SIG-M5 treated with dmso at 0.1 percent for 504 hours (cell line): Measurements from ENCODE around the gene CMTR1.

Source experiments
- DNase-seq: peaks from one replicate; lab custom pipeline; 2025; ENCODE audit not compliant: unreplicated experiment; lab: John Stamatoyannopoulos, UW

The CMTR1 gene

DNA sequence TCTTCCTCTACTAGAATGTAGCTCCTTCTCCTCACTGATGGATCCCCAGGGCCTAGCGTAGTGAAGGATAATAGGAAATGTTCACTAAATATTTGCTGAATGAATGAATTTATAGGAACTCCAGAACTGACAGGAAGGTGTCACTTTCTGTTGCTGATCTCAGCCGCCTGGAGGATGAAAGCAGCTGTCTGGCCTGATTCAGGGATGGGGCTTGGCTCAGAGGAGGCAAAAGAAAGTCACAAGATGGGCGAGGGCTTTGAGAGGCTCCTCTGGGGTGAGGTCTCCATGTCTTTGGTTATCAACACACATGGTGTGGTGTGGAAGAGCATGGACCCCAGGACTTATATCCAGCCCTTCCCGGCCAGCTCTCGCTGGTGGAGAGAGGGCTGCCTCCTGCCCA, 78.2 kb downstream of the CMTR1 start:
- no peak for DNase-seq

DNA sequence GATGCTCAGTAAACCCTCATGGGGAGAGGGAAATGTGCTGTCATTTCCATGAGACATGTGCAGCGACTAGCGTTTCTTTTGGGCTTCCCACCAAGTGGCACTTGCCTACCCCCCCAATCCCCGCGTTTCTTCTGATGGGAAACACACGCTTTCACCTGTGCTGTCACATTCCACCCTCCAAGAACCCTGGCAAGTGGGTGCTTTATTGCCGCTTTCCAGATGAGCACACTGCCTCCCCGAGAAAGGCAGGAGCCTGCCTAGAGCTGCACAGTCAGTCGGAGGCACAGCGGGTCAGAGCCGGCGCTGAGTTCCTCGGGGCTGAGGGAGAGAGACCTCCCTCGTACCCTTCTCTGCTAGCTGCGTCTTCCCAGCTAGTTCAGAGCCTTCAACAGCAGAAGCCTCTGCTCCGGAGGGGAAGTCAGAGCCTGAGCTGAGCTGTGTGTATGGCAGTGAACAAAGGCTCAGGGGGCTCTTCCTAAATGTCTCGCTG, 78.9 kb downstream of the CMTR1 start:
- DNase-seq = no peak

DNA sequence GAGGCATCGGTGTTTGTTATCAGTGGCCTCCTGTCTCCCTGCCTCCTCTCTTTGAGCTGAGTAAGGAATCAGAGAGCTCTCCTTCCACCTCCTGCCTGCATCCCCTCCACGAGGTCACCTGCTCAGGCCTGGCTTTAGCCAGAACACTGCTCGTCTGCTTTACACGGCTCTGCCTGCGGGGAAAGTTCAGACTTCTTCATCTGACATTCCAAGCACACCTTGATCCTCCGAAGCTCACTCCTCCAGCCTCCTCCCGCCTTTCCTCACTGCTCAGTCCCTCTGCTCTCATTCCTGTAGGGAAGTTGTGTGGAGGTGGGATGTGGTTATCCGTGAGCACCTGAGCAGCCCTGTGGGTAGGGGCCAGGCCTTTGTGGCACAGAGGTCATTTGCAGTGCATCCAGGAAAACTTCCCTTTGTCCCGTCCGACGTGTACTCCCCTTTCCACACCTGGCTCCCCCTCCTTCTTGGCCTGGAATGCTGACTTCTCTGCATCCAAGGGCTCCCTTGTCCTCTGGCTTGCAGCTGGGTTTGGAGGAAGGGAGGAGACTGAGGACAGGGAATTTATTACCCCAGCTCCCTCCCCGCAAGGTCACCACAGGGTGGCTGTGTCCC, 79.5 kb downstream of the CMTR1 start:
- no peak for DNase-seq

DNA sequence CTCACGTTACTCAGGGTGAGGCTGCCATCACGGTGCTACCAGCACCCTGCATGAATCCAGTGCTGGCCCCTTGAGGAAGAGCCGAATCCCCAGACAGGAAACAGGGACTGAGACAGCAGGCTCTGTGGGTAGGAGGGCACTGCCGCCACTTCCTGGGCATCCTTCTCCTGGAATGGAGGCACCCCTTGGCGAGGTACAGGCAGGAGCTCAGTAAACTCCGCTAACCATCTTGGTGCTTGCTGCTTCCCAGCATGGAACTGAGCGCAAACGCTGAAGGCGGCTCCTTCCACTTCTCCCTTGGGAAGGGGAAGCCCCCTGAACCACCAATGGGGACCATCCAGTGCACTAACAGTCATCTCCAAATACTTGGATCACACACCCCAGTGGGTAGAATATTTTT, 80.1 kb downstream of the CMTR1 start:
- DNase-seq = no peak

DNA sequence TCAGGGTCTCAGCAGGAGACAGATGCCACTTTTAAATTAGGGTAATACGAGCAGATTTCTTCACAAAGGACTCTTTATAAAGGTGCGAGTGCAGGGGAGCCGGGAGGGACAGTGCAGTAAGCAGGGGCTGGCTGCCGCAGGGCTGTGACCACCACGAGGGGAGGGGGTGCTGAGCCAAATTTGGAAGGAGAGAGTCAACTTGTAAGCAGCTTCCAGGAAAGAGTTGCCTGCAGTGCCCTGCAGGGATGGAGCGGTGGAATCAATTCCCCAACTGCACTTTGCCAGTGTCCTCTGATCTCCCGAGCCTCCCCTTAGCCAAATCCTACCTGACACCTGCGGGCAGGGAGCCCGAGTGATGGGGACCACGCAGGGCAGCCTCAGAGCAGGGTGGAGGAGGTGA, 80.6 kb downstream of the CMTR1 start:
- DNase-seq = no peak

DNA sequence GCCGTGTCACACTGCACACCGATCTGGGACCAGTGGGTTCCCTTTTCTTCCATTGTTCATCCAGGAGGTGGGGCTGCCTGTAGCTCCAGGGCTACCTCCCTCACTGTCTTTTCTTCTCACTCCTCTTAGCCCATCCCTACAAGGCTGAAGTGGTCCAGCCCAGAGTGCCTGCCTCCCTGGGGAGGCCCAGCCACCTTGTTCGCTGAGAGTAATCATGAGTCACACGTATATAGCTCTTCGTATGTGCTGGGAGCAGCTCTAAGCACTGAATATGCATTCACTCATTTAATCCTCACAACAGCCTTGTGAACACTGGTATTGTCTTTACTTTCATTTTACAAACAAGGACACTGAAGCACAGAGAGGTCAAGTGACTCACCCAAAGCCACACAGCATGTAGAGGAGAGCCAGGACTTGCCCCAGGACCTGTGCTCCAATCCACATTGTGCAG, 81.3 kb downstream of the CMTR1 start:
- DNase-seq = no peak

DNA sequence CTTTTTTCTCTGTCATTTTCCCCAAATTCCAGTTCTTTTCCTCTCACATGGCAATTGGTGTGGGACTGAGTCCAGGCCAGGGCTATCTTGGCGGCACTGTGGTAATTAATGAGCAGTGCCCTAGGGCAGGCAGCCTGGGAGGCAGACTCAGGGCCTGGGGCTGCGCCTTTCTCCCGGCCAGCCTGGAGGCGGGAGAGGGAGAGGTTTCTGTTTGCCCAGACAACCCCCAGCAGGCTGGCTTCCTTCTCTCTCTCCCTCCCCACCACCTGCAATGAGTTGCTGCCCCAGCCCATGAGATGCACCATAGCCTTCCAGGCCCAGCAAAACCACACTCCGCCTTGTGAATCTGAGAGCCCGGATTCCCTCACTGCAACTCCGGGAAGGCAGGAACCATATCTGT, 81.8 kb downstream of the CMTR1 start:
- DNase-seq = no peak

DNA sequence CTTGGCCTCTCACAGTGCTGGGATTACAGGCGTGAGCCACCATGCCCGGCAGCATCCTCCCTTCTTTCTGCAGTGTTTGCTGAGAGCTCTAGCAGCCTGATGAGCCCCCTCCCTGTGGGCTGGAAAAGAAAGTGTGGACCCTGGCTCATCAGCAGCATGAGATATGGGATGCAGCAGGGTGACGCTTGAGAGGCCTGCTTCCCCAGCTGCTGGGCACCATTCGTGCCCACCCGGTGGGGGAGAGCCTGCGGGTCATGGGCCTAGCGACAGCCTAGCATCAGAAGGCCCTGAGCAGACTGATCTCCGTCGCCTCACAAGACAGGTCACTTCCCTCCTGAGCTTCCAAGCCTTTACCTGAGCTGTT, 82.7 kb downstream of the CMTR1 start:
- DNase-seq = no peak

DNA sequence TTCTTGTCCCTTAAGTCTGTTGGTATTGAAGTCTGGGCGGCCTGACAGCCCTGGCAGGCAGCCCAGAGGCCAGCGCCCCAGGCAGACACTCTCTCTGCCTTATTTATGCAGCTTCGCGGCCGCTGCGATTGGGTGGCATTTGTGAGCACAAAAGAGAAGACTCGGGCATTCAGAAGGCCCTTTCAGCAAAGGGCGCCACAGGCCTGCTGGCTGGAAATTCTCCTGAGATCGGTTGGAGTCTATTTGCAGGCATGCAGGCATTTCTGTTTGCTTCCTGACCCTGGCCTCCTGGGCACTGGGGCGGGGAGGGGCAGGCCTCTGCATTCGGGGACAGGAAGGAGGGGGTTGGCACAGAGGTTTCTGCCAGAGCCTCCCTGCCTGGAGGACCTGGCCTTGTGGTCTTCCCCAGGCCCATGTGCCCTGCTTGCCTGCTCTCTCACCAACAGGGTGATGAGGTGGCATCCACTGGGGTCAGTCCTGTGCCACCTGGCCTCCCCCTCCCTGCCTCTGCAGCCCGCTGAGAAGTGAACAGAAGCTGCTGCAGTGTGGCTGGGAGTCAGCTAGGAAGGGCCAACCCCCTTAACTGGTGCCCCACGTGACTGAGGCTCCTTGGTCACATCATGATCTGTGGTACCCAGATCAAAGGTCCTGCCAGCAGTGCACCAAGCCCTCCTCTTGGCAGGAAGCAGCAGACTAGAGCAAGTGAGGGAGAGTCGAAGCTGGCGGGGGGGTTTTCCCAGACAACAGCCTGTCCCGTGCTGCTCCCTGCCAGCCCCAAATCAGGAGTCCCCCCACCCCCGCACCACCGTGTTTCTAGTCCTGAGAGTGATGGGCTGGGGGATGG, 83.3 kb downstream of the CMTR1 start:
- DNase-seq = peak; percentile 21

DNA sequence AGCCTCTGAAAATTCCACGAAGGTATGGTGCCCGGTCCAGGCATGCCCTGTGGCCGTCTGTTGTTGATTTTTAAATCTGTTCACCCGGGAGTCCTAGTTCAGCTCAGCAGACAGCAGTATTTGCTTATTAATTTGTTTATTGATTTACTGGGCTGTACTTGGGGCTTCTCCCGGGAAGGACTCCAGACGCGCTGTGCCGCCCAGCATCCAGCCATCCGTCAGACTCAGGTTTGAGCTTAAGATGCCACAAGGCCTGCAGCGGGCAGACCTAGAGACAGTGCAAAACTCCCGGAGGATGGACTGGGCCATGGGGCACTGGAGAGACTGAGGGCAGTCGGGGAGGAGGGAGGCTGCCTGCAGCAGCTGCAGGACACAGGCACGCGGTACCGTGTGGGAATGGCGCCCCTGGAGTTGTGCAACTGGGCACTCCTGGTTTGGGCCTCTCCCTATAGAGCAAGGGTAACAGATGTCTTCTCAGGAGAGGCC, 83.9 kb downstream of the CMTR1 start:
- no peak for DNase-seq

DNA sequence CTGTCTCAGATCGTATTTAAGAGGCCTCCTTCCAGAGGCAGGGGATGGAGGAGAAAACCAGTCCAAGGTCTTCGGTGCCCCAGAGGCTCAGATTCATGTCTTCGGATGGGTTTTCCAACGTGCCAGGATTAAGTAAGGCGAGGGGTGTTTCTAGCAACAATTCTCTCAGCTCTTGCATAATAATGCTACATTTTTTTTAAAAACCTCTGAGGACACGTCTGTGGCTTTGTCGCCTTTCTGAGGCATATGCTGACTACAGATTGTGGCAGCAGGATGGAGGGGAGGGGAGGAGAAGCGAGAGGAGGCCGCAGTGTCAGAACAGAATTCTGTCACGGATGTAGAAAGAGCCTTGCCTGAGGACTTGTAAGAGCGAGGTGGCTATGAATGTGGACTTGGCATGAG, 84.4 kb downstream of the CMTR1 start:
- DNase-seq = peak; percentile 87

DNA sequence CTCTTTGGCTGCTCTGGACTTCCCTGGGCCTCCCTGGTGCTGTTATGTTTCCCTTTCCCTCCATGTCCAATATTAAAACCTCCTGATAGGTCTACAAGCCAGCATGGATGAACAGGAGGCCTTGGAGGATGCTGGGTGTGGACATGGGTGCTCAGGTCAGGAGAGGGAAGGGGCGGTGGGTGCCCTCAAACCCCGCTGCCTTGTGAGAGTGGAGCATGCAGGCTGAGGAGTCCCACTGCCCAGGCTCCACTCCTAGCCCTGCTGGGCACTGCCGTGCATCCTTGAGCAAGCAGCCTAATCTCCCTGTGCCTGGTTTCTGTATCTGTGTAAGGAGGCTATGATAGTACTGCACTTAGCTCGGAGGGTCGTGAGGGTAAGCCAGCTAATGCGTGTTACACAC, 85.1 kb downstream of the CMTR1 start:
- no peak for DNase-seq

DNA sequence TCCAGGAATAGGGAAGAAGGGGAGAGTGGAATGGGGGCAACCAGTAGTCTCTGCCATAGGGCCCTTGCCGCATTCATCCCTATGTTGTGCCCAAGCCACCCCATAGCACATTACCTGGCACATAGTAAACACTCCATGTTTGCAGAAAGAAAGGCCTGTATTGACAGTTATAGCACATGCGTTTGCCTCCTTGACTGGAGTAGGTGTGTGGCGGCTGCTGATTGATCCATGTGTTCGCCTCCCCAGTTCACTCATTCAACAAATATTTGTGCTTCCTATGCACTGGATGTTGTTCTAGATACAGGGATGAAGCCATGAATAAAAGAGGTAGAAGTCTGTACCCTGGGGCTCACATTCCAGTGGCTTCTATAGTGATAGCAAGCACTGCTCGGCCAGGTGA, 86.4 kb downstream of the CMTR1 start:
- DNase-seq = no peak

DNA sequence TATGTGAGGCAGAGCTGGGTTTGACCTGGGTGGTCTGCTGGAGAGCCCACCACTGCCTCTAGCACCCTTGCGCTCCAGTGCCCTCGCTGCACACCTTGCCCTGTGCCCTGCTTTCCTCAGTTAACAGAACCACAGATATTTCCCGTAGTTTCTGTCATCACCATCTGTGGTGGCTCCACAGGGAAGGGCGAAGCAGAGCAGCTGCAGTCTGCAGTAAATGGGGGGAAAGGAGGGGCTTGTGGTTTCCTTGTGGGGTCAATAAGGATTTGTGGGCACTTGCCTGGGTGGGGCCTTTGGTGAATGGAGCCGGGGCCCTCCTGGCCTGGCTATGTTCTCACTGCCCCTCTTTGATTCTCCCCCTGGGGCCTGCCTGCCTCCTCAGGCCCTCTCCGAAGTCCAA, 87.9 kb downstream of the CMTR1 start:
- DNase-seq = no peak

DNA sequence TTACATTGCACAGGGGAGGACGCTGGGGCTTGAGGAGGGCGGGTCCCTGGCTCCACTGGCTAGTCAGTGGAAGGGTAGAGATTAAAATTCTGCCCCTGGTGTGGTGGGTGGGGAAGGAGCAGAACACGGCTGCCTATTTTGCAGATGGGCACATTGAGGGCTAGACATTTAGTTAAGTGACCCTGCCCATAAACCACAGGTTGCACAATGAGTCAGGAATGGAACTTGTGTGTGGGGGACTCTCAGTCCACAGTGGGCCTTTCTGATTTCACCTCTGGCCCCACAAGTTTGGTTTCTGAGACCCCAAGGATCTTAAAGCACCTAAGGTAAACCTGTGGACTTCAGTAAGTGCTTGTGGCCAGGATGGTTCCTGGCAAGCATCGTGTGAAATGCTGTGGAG, 88.7 kb downstream of the CMTR1 start:
- DNase-seq = no peak

DNA sequence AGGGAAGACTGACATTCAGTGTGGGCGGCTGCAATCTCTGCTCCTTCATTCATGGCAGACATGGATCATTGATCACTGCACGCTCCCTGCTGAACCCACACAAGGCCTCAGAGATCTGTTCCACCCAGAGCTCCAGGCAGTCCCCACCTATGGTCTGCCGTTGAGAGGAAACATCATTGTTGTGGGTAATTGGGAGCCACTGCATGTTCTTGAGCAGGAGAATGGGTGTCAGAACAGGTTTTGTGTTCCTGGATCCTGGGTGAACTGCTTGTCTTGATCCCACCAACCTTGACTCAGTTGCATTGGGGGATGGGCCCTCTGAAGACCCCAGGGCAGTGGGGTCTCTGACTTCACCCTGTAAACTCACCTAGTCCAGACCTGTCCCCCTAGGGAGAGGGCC, 89.8 kb downstream of the CMTR1 start:
- no peak for DNase-seq

DNA sequence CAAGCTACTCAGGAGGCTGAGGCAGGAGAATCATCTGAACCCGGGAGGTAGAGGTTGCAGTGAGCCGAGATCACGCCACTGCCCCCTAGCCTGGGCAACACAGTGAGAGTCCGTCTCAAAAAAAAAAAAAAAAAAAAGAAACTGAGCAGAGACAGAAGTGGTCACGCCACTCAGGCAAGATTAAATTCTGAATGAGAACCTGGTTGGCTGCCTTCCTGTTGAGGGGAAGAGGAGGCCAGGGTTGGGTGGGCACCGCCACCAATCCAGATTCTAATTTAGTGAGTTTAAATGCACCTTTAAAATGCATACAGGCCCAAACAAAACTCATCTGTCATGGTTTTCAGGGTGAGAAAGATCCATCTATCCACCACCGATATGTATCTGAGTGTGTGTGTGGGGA, 90.4 kb downstream of the CMTR1 start:
- DNase-seq = no peak

DNA sequence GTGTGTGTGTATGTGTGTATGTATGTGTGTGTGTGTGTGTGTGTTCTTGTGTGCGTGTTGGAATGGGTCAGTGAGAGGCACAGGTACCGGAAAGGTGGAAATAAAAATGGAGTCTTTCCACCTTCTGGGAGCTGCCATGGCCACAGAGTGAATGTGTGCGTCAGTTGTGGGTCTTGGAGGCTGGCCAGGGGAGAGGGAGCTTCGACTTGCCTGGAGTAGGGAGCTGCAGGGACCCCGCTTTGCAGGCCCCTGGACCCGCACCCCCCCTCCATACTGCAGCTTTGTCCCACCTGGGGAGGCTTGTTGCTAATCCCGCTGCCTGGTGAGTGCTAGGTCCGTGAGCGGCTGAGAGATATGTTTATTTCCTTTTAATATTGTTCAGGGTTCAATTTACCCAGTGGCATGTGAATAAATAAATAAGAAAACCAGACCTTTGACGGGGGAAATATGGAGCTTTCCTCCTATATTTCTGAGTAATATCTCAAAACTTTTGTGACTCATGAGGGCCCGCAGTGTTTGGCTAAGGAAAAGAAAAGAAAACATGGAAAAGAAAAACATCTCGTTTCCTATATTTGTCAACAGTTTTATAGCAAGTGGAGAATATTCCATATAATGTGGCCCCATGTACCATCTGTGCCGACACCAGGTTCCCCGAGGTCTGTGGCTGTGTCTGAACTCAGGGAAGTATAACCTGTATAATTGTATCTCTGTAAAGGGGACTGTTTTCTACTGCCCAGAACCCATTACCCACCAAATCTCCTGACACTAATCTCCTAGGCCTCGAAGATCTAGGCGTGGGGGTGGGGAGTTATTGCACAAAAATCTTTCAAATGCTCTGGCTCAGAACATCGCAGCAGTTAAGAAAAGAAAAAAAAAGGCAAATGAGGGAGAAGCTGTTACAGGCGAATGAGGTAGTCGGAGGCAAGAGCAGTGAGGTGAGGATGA, 91.3 kb downstream of the CMTR1 start:
- no peak for DNase-seq

DNA sequence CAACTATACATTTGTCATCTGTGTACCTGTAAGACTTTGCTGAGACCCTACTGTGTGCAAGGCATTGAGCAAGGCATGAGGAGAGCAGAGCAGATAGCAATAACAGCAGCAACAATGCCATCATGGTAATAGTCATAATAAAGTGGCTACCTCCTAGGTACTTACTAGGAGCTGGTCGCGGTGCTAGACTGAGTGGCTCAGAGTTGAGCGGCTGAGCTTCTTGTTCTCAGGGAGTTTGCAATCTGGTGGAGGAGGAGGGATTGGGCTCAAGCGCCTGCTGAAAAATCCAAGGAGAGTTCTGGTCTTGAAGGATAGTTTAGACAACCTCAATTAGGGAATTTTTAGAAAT, 91.9 kb downstream of the CMTR1 start:
- DNase-seq = no peak

DNA sequence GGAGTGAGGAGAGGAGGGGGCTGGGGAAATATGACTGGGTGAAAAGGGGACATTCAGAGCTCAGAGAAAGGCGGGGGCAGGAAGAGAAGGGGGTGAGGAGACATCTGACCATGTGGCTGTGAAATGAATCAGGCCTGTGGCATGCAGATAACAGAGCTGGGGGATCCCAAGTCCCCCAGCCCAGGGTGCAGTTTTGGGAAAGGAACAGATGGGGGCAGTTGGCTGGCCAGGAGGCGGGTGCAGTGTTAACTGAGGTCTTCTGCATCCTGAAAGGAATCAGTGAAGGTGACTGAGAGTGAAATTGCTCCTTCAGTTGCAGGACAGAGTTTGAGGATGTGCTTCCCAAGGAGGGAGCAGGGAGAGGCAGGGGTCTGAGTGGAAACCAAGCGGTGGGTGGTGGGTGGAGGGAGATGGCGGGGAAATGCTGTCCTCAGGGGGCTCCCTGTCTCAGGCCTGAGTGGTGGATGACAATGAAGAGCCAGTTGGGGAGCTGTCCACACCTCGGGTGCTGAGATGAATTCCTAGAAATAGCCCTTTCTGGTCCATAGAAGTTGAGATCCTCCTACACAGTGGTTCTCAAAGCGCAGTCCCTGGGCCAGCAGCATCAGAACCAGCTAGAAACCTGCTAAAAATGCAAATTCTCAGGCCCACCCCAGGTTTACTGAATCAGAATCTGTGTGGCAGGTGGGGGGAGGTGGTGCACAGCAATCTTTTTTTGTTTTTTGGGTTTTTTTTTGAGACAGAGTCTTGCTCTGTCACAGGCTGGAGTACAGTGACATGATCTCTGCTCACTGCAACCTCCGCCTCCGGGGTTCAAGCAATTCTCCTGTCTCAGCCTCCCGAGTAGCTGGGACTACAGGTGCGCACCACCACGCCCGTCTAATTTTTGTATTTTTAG, 92.7 kb downstream of the CMTR1 start:
- no peak for DNase-seq

DNA sequence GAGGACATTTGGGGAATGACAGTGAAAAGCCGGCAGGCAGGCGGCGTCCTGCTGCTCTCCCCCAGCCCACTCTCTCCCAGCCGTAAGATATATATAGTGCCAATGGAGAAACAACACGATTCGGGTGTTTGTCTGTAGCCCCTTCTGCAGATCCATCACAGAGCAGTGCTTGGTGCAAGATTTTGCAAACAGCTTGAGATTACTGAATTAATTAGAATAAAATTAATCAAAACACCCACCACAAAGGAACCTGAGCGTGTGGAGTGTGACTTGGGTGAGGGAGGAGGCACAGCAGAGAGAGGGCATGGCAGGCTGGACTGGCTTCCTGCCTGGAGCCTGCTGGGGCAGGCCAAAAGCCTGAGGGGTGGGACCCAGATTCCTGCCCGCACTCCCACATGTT, 95.5 kb downstream of the CMTR1 start:
- DNase-seq = no peak
